ENCODE data around the gene CACHD1.

CACHD1 gene

DNA sequence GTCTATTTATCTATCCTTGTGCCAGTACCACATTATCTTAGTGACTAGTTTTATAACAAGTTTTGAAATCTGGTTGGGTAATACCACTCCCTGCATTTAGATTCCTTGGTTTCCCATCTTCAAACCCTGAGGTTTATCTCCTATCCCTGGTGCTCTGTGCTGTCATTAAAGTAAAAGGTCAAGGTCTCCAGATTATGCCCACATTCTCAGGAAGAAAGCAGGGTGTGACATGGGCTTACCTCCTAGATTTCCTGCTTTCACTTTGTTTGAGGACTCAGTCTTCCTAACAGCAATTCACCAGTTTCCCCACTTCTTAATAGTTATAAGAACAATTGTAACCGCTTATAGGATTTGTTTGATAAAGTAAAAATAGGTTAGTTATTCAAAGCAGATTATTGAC, 86.0 kb downstream of the CACHD1 start:
- DNase-seq: no peak

DNA sequence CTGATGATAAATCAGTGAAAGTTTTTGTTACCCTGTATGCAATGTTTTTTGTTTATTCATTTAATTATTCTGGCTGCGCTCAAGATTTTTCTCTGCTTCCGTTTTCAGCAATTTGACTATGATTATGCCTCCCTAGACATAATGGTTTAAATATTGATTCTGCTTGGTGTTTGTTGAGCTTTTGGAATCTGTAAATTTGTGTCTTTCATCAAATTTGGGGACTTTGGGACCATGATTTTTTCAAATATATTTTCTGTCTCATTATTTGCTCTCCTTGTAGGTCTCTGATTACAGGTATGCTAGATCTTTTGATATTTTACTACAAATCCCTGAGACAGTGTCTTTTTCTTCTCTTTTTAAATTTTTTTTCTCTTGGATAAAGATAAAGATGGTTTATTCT, 92.1 kb downstream of the CACHD1 start:
- DNase-seq: no peak

DNA sequence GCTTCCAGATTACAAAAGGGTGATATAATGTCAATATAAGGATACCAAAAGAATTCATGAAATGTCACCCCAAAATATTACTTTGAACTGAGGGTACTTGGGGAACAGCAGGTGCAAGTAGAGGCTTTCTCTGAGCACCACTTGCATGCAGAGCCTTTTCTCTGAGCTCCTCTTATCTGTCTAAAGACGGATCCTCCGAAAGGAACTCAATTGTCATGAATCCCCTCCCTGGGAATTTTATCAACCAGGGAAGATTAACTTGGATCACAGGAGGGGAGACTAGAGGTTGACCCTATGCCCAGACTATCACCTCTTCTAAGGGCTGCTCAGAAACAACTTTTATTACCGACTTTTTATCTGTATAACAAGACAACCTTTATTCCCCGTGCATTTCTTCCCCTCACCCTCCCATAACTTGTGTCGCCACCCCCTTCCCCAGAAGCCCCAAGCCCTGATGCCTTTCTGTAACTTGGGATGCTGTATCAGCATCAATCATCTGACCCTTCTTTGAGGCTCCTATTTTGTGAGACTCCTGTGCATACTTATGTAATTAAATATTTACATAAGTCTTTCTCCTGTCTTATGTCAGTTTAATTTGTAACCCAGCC, 94.1 kb downstream of the CACHD1 start:
- DNase-seq: no peak

DNA sequence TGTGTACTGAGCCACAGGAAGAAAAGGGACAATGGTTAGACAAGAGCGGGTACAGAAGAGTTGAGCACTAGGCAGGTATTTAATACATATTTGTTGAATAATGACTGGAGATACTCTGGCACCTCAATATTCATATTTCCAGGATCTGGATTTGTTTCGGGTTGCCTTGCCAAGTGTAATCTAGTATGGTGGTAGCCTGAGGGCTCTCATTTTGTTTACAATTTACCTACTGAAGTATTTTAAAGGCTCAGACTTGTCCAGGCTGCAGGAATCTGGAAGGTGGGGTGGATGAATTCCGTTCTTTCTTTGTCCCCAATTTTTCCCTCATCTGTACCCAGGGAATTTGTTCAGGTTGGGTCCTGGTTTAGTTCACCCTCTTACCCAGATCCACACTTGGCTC, 95.0 kb downstream of the CACHD1 start:
- no peak for DNase-seq

GRCh38 chr1:64567426-64568170, 97.7 kb downstream of the CACHD1 start:
- no peak for DNase-seq

DNA sequence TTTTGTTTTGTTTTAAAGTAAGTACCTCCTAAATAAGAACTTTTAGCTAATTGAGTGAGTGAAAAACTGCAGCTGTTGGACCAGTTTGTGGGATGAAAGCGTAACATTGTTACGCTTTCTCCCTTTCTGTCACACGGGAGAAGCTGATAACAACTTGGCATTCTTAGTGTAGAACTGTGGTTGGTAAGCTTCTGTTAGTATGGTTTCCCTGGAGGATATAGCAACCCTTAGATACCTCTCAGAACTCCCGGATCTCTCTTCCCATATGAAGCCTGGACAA, 98.2 kb downstream of the CACHD1 start:
- no peak for DNase-seq

DNA sequence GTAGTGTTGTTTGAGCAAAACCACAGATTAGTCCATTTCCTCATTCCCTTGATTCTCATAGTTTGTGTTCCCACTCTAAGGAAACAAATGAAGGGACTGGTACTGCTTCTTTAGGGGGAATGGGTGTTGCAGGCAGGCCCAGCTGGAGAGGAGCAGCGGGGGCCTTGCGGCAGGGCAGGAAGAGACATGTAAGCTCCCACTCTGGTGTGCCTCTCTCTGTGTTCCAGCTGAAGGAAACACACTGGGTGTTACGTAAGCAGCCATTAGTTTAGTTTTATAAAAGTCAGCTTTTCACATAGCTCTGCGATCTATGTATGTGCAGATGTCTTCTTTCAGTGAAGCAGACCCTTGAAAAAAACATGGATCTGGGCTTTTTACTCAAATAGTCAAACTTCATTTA, 99.5 kb downstream of the CACHD1 start:
- DNase-seq: no peak

DNA sequence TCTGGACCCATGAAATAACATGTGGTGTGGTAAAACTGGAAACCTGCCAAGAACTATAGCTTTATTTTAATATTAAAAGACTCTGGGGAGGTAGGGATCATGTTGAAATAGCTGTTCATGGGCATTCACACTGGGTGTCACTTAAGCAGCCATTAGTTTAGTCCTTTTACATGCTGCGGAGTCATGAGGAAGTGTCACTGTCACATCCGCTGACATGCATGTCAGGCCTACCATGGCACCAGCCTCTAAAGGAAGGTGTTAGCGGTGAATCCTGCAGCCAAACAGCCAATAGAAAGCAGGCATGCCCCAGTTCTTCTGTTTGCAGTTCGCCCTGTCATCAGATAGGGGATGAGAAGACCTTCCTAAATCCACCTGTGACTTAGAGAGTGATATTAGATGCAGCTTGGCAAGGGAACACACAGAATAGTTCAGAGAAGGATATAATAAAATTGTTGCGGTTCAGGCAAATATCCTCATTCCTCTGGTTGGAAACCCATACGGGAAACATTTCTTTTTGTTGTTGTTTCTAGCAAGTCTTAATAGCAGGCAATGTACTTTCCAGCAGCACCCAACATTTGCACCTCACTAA, 100.4 kb downstream of the CACHD1 start:
- no peak for DNase-seq

GRCh38 chr1:64572222-64572900, 102.4 kb downstream of the CACHD1 start:
- no peak for DNase-seq

- DNase-seq: no peak
These were observed 104.4 kb downstream of the CACHD1 start for GRCh38 chr1:64574301-64574700.

GRCh38 chr1:64575881-64576676, 106.2 kb downstream of the CACHD1 start:
- no peak for DNase-seq

GRCh38 chr1:64578270-64578973, 108.5 kb downstream of the CACHD1 start:
- DNase-seq: no peak

GRCh38 chr1:64579767-64580166, 109.8 kb downstream of the CACHD1 start:
- DNase-seq: no peak

GRCh38 chr1:64581135-64581842, 111.4 kb downstream of the CACHD1 start:
- DNase-seq: no peak

DNA sequence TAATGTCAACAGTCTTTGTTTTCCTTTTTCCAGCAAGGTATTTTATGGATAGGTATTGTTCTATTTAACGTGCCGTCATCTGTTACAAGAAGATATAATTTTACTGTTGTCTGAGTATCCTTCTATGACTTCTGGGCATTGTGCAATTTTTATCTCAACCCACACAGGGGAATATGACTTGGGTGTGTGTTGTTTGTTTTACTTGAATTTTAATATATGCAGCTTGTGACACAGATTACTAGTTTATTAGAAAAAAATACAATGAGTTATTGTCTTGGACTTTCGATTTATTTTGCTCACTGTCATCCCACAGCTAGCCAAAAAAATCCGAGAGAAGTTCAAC, 111.9 kb downstream of the CACHD1 start:
- no peak for DNase-seq

GRCh38 chr1:64584479-64584878, 114.5 kb downstream of the CACHD1 start:
- DNase-seq: no peak

GRCh38 chr1:64588876-64589275, 118.9 kb downstream of the CACHD1 start:
- no peak for DNase-seq

DNA sequence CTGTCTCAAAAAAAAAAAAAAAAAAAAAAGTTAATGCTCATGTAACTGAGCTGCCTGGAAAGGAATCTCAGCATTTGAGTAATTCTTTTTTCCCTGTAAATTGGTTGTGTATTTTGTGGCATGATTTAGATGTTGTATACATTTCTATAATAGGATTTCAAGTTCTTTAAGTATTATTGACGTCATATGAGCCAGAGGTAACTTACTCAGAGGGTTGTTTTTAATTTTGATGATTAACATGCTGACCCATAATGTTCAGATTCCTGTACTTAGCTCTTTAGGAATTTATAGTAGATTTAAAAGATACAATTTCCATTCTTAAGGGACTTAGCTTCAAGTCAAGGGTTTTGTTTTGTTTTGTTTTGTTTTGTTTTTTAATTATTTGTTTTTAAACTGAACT, 120.4 kb downstream of the CACHD1 start:
- no peak for DNase-seq

DNA sequence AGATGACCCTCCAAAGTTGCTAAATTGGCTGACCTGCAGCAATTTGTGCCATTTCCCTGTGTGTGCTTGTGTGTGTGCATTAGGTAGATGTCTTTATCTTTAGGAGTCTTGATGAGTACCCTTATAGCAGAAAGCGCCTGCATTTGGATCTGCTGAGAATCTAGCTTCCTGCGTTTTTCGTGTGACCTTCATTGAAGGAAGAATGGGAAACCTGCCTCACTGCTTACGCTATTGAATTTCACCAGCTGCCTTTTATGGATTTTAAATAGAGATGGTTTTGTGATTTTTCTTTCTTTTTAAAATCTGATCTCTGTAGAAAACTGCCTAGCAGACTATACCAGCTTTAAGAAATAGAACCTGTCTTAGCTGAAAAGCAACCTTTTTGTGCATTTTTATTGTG, 124.5 kb downstream of the CACHD1 start:
- DNase-seq: no peak

DNA sequence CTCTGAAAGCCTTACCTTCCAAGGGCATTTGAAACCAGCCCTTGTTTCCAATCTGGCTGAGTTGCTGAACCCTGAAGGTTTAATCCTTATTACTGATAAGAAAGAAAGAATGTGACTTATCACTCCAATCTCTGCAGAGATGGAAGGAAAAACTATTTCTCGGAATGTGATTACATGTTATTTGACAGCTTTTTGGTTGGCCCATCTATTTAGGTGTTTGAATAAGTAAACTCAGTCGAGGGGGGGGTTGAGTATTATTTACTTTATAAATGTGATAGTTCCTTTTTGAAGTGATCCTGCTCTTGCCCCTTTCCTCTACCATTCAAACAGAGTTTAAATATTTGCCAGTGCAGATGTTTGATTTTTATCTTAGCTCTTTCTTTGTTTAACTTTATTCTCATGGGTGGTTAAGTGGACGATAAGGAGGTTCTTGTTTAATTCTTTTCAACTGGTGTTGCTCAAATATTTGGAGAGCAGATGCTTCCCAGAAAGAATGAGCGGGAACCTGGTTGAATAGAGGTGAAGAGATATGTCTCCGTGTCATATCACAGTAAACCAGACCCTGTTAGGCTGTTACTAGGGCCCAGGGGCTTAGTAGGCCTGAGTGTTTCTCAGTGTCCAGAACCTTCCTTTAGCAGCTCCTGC, 126.1 kb downstream of the CACHD1 start:
- no peak for DNase-seq

- no peak for DNase-seq
These were observed 127.2 kb downstream of the CACHD1 start for GRCh38 chr1:64597113-64597512.
